Fibroblast of lung (primary cell): Measurements from ENCODE around the gene CENPB. TPM values are rescaled to one million over a fixed set of nuclear protein-coding genes. Genes with fewer than 3 reads are reported as not detected.

Experiments used
- DNase-seq, 2 donors: peaks; one replicate each; pipeline versions ENCODE4 v3.0.0 to v3.0.0-alpha.2; 2010; ENCODE audit warnings: low read depth in 2 of 2
- H2AFZ ChIP-seq: 2 replicates; pipeline ENCODE4 v1.5.1; 2012; ENCODE audit warnings: low read length, control low read depth, inconsistent platforms
- H3K27ac ChIP-seq: 2 replicates; pipeline ENCODE4 v1.5.1; 2011; ENCODE audit warnings: low read length, control low read depth; ENCODE audit not compliant: insufficient read depth
- H3K27me3 ChIP-seq: 2 replicates; pipeline ENCODE4 v1.5.1; 2011; ENCODE audit warnings: mild to moderate bottlenecking, low read length; ENCODE audit not compliant: control insufficient read depth, insufficient read depth
- H3K36me3 ChIP-seq: 2 replicates; pipeline ENCODE4 v1.5.1; 2011; ENCODE audit warnings: low read length; ENCODE audit not compliant: control insufficient read depth, insufficient read depth
- H3K4me1 ChIP-seq: 2 replicates; pipeline ENCODE4 v1.5.1; 2011; ENCODE audit warnings: low read length; ENCODE audit not compliant: control insufficient read depth, insufficient read depth; ENCODE audit errors: extremely low read depth
- H3K4me2 ChIP-seq: 2 replicates; pipeline ENCODE4 v1.5.1; 2011; ENCODE audit warnings: low read length, control low read depth; ENCODE audit not compliant: insufficient read depth; ENCODE audit errors: extremely low read depth
- H3K4me3 ChIP-seq, 4 experiments: fragments of 200-600 bp in 1 of 4; sonication (generic) in 1 of 4; replicated peaks in 1 of 4; 2 replicates each; pipeline ENCODE4 v1.5.1; 2011 to 2016; ENCODE audit warnings: low read length in 4 of 4, low read depth in 3 of 4, mild to moderate bottlenecking in 3 of 4, control low read depth in 2 of 4, inconsistent platforms in 1 of 4, mixed read lengths in 1 of 4; ENCODE audit not compliant: insufficient read depth in 1 of 4; ENCODE audit errors: control extremely low read depth in 1 of 4
- H3K79me2 ChIP-seq: 2 replicates; pipeline ENCODE4 v1.5.1; 2012; ENCODE audit warnings: mild to moderate bottlenecking, low read length, inconsistent platforms; ENCODE audit not compliant: control insufficient read depth, insufficient read depth
- H3K9ac ChIP-seq: 2 replicates; pipeline ENCODE4 v1.5.1; 2011; ENCODE audit warnings: mild to moderate bottlenecking, low read length, control low read depth; ENCODE audit not compliant: insufficient read depth
- H3K9me3 ChIP-seq: 2 replicates; pipeline ENCODE4 v1.5.1; 2012; ENCODE audit warnings: low read depth, low read length; ENCODE audit not compliant: control insufficient read depth, insufficient read depth
- H4K20me1 ChIP-seq: 2 replicates; pipeline ENCODE4 v1.5.1; 2011; ENCODE audit warnings: low read length; ENCODE audit not compliant: control insufficient read depth, insufficient read depth; ENCODE audit errors: extremely low read depth
- EZH2 ChIP-seq: IDR thresholded peaks from 2 replicates; pipeline ENCODE4 v1.5.1; 2012; ENCODE audit warnings: low read length, control low read depth, mild to moderate bottlenecking; ENCODE audit errors: missing control alignments
- polyA plus RNA-seq, 2 donors: library from polyadenylated mRNA; depleted of rRNA in 1 of 2; stranded (reverse) in 1 of 2; unstranded in 1 of 2; fragments of >200 nt; gene quantifications; 2 replicates each; pipeline ENCODE4 v1.2.1, GENCODE V29; 2011 to 2012; ENCODE audit warnings: missing spikeins in 1 of 2
- total RNA-seq: library from RNA; depleted of rRNA; stranded (reverse); fragments of >200 nt; gene quantifications from 2 replicates; pipeline ENCODE4 v1.2.1, GENCODE V29; 2014
- TF ChIP-seq, protein P1 (sequence below), 2 donors: IDR thresholded peaks in 1 of 2; conservative IDR thresholded peaks in 1 of 2; 1 replicate in 1 of 2; 2 replicates in 1 of 2; pipeline ENCODE4 v1.5.1; 2011 to 2012; ENCODE audit warnings: low read length in 2 of 2, control low read depth in 1 of 2, inconsistent platforms in 1 of 2, low read depth in 1 of 2, mild to moderate bottlenecking in 1 of 2

CENPB gene
- total and polyA plus RNA-seq, 2 donors (not counting 1 experiment from before 2014, with no cell fraction given) = 32.6 to 106 TPM

GRCh38 chr20:3813848-3814581 lies 27.5 kb upstream of the CENPB start:
- Histone ChIP-seq H3K4me3 (no peak overlapping the region), H3K27me3 (no peaks in the 10 kb centered on the region), H3K9me3 (no peaks in the 10 kb centered on the region), H3K4me1 (peaks cover 24% of the 10 kb centered on the region), H2AFZ (no peak overlapping the region), H3K79me2 (peaks cover 5% of the 10 kb centered on the region), H3K4me2 (no peak overlapping the region), H3K27ac (no peak overlapping the region), H3K36me3 (no peaks in the 10 kb centered on the region), H3K9ac (no peak overlapping the region), H4K20me1 (no peaks in the 10 kb centered on the region)
- no peak for DNase-seq
- no peak for TF ChIP-seq EZH2
- TF ChIP-seq, protein P1, sequence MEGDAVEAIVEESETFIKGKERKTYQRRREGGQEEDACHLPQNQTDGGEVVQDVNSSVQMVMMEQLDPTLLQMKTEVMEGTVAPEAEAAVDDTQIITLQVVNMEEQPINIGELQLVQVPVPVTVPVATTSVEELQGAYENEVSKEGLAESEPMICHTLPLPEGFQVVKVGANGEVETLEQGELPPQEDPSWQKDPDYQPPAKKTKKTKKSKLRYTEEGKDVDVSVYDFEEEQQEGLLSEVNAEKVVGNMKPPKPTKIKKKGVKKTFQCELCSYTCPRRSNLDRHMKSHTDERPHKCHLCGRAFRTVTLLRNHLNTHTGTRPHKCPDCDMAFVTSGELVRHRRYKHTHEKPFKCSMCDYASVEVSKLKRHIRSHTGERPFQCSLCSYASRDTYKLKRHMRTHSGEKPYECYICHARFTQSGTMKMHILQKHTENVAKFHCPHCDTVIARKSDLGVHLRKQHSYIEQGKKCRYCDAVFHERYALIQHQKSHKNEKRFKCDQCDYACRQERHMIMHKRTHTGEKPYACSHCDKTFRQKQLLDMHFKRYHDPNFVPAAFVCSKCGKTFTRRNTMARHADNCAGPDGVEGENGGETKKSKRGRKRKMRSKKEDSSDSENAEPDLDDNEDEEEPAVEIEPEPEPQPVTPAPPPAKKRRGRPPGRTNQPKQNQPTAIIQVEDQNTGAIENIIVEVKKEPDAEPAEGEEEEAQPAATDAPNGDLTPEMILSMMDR (conservative IDR thresholded peaks at IDR 0.05 in 1 of 2, IDR thresholded peaks at IDR 0.05 in 1 of 2; ENCODE audit: low read depth in 1 of 2, low read length in 2 of 2) = no peak

DNA sequence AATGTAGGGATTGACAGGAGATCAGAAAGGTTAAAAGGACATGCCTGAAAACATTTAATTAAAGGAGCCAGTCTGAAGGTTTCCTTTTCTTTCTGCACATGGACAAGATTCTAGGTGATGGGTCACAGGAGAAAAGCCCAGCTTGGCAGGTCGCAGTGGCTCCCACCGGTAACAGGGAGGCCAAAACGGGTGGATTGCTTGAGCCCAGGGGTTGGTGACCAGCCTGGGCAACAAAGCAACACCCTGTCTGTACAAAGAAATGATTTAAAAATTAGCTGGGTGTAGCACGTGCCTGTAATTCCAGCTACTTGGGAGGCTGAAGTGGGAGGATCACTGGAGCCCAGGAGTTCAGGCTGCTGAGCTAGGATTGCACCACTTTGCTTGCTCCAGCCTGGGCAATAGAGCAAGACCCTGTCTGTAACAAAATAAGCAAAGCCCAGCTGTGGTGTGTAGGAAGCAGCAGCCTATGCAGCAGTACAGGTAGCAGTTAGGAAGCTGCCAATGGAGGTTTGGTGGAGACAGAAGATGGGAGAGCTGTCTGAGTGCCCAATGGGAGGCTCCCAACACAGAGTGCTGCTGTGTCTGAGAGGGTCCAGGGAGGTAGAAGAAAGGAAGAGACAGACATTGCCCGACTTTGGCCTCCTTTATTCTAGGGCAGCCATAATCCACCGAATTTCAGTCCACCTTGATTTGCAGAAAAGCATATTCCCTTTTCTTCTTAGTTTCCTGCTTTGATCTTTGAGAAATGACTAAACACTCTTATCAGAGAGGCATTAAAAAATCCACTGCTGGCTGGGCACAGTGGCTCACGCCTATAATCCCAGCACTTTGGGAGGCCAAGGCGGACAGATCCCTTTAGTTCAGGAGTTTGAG lies 26.7 kb upstream of the CENPB start:
- no peak overlapping the region for H3K4me2 ChIP-seq
- H2AFZ ChIP-seq = no peak overlapping the region
- no peak for TF ChIP-seq EZH2
- TF ChIP-seq, protein P1 (conservative IDR thresholded peaks at IDR 0.05 in 1 of 2, IDR thresholded peaks at IDR 0.05 in 1 of 2; ENCODE audit: low read depth in 1 of 2, low read length in 2 of 2) = no peak

GRCh38 chr20:3812259-3812681 lies 25.7 kb upstream of the CENPB start:
- no peaks in the 10 kb centered on the region for H3K36me3 ChIP-seq
- DNase-seq = no peak
- H3K27me3 ChIP-seq = no peaks in the 10 kb centered on the region
- peak overlapping the region; percentile 96 for H3K27ac ChIP-seq
- H3K9ac ChIP-seq = no peak overlapping the region
- no peaks in the 10 kb centered on the region for H3K9me3 ChIP-seq
- H3K4me1 ChIP-seq = peaks cover 30% of the 10 kb centered on the region
- no peak overlapping the region for H3K4me2 ChIP-seq
- H2AFZ ChIP-seq = no peak overlapping the region
- no peak for TF ChIP-seq EZH2
- TF ChIP-seq, protein P1 (conservative IDR thresholded peaks at IDR 0.05 in 1 of 2, IDR thresholded peaks at IDR 0.05 in 1 of 2; ENCODE audit: low read depth in 1 of 2, low read length in 2 of 2) = no peak
- no peak overlapping the region for H3K4me3 ChIP-seq
- H4K20me1 ChIP-seq = no peaks in the 10 kb centered on the region
- peaks cover 5% of the 10 kb centered on the region for H3K79me2 ChIP-seq

More for the DNA sequence above, 26.7 kb upstream of the CENPB start:
- H3K9me3 ChIP-seq = no peaks in the 10 kb centered on the region
- no peak overlapping the region for H3K27ac ChIP-seq
- DNase-seq = no peak
- peaks cover 25% of the 10 kb centered on the region for H3K4me1 ChIP-seq
- no peak overlapping the region for H3K4me3 ChIP-seq
- H3K36me3 ChIP-seq = no peaks in the 10 kb centered on the region
- H3K27me3 ChIP-seq = no peaks in the 10 kb centered on the region
- no peaks in the 10 kb centered on the region for H4K20me1 ChIP-seq
- H3K9ac ChIP-seq = no peak overlapping the region
- H3K79me2 ChIP-seq = peaks cover 5% of the 10 kb centered on the region
